DOHH2 (cell line): Measurements from ENCODE around the gene NSD2.

Experiments used
- CTCF ChIP-seq: fragments of 200-600 bp; sonication (generic); IDR thresholded peaks from one replicate; pipeline ENCODE4 v1.5.1; 2014; ENCODE audit warnings: antibody characterized with exemption, mild to moderate bottlenecking, low read depth, low read length; ENCODE audit not compliant: poor library complexity, severe bottlenecking
- EZH2phosphoT487 ChIP-seq: fragments of 200-600 bp; sonication (generic); IDR thresholded peaks from 2 replicates; pipeline ENCODE4 v1.6.1; 2017; ENCODE audit warnings: borderline replicate concordance, mild to moderate bottlenecking, antibody characterized with exemption, low read length, moderate library complexity, mixed read lengths

- TF ChIP-seq CTCF = no peak
- TF ChIP-seq EZH2phosphoT487 = no peak
Observed at GRCh38 chr4:1939664-1940509, 68.7 kb downstream of the NSD2 start.
